Measurements from ENCODE around the gene PUS10.

DNA sequence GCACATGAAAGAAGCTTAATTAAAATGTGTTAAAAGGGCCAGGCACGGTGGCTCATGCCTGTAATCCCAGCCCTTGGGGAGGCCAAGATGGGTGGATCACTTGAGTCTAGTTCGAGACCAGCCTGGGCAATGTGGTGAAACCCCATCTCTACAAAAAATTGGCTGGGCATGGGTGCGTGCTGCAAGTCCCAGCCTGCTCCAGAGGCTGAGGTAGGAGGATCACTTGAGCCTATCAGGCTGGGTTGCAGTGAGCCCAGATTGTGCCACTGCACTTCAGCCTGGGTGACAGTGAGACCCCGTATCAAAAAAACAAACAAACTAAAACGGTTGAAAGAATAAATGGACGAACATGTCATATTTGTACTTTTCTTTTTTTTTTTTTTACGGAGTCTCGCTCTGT, 110.7 kb downstream of the PUS10 start:
- TF ChIP-seq, protein P1, sequence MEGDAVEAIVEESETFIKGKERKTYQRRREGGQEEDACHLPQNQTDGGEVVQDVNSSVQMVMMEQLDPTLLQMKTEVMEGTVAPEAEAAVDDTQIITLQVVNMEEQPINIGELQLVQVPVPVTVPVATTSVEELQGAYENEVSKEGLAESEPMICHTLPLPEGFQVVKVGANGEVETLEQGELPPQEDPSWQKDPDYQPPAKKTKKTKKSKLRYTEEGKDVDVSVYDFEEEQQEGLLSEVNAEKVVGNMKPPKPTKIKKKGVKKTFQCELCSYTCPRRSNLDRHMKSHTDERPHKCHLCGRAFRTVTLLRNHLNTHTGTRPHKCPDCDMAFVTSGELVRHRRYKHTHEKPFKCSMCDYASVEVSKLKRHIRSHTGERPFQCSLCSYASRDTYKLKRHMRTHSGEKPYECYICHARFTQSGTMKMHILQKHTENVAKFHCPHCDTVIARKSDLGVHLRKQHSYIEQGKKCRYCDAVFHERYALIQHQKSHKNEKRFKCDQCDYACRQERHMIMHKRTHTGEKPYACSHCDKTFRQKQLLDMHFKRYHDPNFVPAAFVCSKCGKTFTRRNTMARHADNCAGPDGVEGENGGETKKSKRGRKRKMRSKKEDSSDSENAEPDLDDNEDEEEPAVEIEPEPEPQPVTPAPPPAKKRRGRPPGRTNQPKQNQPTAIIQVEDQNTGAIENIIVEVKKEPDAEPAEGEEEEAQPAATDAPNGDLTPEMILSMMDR (IDR thresholded peaks at IDR 0.05): no peak
- no peak for TF ChIP-seq CEBPB (IDR thresholded peaks at IDR 0.05)
- TF ChIP-seq RNF2 (IDR thresholded peaks at IDR 0.05; ENCODE audit: borderline replicate concordance, low read depth): no peak
- no peak for TF ChIP-seq CHD4 (IDR thresholded peaks at IDR 0.05; ENCODE audit: borderline replicate concordance)

Measured in A549 (cell line).